ENCODE results near the gene PXDN.
"Not testable (repeated sequence)": the region's sequence is repeated elsewhere in the genome, so short reads cannot be mapped to it uniquely, and the experiment has no call there.

Gene PXDN

DNA sequence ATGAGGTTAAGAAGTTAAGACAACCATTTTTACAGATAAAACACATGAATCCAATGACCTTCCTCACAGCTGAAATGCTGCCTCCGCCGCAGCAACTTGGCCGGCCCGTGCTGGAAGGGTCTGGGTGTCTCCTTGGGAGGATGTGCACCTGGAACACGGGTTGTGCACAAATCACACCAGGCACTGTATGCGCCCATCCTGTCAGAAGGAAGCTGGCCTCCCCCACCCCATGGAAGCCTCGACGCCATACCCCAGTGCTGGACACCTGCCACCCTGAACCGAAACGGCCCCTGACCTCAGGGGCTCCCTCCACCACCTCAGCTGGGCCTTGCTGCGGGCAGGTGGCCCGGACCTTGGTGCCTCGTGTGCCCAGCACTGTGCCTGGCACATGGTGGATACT, 111.8 kb downstream of the PXDN start:
- no peaks in the 10 kb centered on the region for H3K9me3 Mint-ChIP-seq
- no peak for DNase-seq (ENCODE audit: low spot score in 2 of 2)
- ATAC-seq (ENCODE audit: low read depth) = no peak

DNA sequence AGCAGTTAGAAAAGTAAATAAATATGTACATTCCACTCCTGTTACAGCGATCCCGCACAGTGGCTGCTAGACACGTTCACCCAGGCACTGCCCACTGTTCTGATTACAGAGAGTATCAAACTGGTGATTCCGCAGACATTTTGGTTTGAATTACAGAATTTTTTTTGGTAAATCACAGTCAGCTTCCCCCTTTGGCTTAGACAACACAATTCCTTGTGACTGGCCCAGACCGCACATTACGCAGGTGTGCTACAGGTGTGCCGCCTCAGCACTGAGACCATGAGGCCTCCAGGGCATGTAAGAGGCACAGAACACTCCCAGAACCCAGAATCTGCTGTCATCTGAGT, 112.3 kb downstream of the PXDN start:
- no peaks in the 10 kb centered on the region for H3K27me3 Mint-ChIP-seq
- no peaks in the 10 kb centered on the region for H3K4me1 Mint-ChIP-seq
- H3K9me3 Mint-ChIP-seq = no peaks in the 10 kb centered on the region
- H3K36me3 Mint-ChIP-seq = no peaks in the 10 kb centered on the region
- no peak overlapping the region for H3K4me3 Mint-ChIP-seq
- no peak overlapping the region for H3K27ac Mint-ChIP-seq
- no peak for ATAC-seq (ENCODE audit: low read depth)
- DNase-seq (ENCODE audit: low spot score in 2 of 2) = no peak

More for the DNA sequence above, 111.8 kb downstream of the PXDN start:
- Mint-ChIP-seq H3K4me3 (no peak overlapping the region), H3K27me3 (peaks cover 3% of the 10 kb centered on the region), H3K27ac (no peak overlapping the region), H3K4me1 (no peaks in the 10 kb centered on the region), H3K36me3 (no peaks in the 10 kb centered on the region)

DNA sequence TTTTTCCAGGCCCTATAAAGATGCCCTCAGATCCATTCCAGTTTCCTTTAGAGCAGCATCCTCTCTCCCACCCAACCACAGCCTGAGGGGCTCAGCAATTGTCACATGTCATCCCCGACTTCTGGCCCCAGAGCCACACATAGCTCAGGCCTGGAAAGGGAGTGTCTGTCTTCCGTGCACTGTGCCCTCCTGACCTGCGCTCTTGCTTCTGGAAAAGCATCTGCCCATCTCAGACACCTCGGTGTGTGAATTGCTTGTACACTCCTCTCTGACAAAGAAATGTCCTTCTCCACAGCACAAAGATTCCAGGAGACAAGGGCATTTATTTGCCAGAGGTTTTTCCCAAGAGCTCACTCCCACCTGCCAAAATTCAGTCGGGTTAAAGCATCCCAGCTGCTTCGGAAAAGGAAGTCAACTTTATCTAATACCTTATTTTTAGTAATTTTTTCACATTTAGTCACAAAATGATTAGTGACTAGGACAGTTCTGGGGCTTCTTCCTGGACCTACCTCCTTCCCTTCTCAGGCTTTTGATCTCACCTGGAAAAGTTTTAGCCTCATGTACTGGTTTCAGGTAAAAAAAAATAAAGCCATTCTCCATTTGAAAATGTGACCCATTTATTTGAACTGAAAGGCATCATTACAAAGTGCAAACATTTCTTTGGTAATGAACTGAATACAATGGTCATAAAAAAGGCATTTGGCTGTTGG, 112.9 kb downstream of the PXDN start:
- DNase-seq (ENCODE audit: low spot score in 2 of 2) = no peak
- Mint-ChIP-seq H3K9me3 (no peaks in the 10 kb centered on the region), H3K27me3 (no peaks in the 10 kb centered on the region), H3K27ac (no peak overlapping the region), H3K4me1 (no peaks in the 10 kb centered on the region), H3K4me3 (no peak overlapping the region), H3K36me3 (no peaks in the 10 kb centered on the region)
- no peak for ATAC-seq (ENCODE audit: low read depth)

DNA sequence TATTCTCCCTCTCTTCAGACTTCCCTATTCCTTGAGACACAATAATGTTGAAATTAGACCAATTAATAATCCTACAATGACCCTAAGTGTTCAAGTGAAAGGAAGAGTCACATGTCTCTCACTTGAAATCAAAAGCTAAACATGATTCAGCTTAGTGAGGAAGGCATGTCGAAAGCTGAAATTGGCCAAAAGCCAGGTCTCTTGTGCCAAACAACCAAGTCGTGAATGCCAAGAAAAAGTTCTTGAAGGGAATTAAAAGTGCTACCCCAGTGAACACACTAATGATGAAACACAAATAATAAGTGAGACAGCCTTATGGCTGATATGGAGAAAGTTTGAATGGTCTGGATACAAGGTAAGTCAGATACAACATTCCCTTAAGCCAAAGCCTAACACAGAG, 115.4 kb downstream of the PXDN start:
- H3K4me3 Mint-ChIP-seq = no peak overlapping the region
- DNase-seq (ENCODE audit: low spot score in 2 of 2) = no peak

DNA sequence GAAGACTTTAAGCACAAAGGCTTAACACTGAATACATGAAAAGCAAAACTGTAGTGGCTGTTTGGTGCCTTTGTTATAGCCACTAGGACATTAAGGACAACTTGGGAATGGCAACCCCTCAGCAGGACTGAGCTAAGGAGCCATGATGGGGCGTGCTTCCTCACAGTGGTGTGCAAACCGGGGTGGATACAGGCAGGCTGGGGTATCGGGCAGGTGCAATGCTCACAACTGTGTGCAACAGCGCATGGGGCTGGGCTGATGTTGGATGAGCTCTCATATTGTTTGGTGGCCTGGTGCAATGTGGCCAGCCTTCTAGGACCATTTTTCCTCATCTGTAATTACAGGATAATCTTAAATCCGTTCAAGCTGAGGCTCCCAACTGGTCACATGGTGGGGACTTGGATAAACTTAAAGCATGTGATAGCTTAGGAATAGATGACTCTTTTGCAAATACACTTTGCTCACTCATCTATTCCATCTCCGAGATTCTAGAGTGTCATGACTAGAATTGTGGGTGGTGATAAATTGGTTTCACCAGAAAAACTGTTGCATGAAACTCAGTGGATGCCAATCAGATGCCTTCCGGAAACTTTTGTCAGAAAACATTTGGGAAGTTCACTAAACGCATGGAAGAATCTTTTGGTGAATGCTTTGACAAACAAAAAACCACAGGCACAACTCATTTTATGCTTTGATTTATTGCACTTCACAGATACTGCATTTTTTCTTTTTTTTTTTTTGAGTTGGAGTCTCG, 116.5 kb downstream of the PXDN start:
- Mint-ChIP-seq H3K4me1 (no peaks in the 10 kb centered on the region), H3K4me3 (no peak overlapping the region), H3K27me3 (peaks cover 2% of the 10 kb centered on the region), H3K9me3 (peaks cover 2% of the 10 kb centered on the region), H3K27ac (no peak overlapping the region), H3K36me3 (no peaks in the 10 kb centered on the region)
- DNase-seq (ENCODE audit: low spot score in 2 of 2) (no peak), ATAC-seq (ENCODE audit: low read depth) (no peak)

More for the DNA sequence above, 115.4 kb downstream of the PXDN start:
- Mint-ChIP-seq H3K27ac (no peak overlapping the region), H3K4me1 (no peaks in the 10 kb centered on the region), H3K36me3 (no peaks in the 10 kb centered on the region), H3K9me3 (no peaks in the 10 kb centered on the region), H3K27me3 (no peaks in the 10 kb centered on the region)
- ATAC-seq (ENCODE audit: low read depth) = no peak

DNA sequence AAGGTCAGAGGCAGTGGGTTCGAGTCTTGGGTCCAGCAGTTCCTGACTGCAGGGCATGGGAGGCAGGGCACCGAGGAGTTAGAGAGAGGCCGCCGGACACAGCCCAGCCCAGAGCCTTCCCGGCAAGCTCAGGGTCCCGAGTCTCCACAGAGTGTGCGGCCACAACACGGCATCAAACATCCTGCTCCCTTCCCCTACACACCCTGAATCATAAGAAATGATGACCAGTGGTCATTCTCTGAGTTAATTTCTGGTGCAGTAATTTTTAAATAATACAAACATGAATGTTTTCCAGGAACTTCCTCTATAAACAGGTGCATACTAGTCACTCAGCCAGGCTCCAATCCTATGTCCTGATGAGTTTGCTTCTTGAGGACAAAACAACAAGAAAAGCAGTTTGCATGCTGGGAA, 118.0 kb downstream of the PXDN start:
- Mint-ChIP-seq H3K4me3 (no peak overlapping the region), H3K27ac (no peak overlapping the region), H3K9me3 (peaks cover 2% of the 10 kb centered on the region), H3K36me3 (no peaks in the 10 kb centered on the region), H3K4me1 (no peaks in the 10 kb centered on the region), H3K27me3 (peaks cover 2% of the 10 kb centered on the region)
- DNase-seq (ENCODE audit: low spot score in 2 of 2) (no peak), ATAC-seq (ENCODE audit: low read depth) (no peak)

DNA sequence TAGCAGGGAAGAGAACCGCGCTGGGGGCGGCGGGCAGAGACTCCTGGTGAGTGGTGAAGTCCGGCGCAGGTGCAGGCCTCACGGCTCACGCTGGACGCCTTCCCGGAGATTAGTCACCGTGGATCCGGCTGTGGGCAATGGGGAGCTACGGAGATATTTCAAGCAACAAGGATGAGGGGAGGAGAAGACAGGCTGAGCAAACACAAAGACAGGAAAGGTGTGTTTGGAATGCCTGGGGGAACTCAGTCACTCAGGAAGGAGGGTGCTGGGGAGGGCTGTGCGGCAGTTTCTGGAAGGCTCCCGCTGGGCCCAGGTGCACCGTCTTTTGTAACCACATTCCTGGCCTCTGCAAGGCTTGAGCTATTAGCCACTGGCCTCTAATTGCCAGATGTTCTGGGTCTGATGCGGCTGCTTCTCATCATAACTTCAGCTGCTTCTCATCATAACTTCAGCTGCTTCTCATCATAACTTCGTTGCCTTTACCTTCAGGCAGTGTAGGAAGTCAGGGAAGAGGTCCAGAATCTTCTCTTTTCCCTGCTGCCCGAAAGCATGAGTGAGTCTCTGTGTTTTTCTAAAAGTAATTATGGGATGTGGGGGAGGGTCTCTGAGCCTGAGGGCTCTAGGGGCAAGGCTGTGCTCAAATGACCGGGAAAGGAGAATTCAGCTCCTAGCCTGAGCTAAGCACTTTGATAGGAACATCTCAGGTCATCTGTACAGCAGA, 118.9 kb downstream of the PXDN start:
- Mint-ChIP-seq H3K27ac (no peak overlapping the region), H3K9me3 (peaks cover 5% of the 10 kb centered on the region), H3K27me3 (peaks cover 2% of the 10 kb centered on the region), H3K4me3 (no peak overlapping the region), H3K36me3 (no peaks in the 10 kb centered on the region), H3K4me1 (no peaks in the 10 kb centered on the region)
- no peak for DNase-seq (ENCODE audit: low spot score in 2 of 2)
- no peak for ATAC-seq (ENCODE audit: low read depth)

DNA sequence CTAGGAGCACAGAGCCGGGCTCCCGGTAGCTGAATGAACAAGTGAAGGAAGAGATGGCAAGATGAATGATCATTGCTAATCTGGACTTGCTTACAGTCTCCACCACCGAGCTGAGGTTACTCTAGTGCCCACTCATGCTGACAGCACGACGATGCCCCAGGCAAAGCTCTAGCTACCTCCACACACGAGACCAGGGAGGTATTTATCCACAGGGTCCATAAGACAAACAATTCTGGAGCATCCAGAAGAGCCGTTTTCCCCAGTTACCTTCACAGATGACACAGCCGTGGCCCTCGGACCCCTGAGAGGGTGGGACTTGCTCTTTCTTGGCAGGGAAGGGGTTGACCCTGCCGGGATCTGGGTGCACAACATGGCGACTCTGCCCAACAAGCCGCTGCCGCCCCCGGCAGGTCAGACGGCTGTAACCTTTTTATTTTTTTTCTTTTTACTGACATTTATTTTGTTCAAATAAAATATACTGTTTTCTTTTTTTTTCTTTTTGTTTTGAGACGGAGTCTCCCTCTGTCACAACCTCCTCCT, 120.3 kb downstream of the PXDN start:
- ATAC-seq (ENCODE audit: low read depth) = no peak

DNA sequence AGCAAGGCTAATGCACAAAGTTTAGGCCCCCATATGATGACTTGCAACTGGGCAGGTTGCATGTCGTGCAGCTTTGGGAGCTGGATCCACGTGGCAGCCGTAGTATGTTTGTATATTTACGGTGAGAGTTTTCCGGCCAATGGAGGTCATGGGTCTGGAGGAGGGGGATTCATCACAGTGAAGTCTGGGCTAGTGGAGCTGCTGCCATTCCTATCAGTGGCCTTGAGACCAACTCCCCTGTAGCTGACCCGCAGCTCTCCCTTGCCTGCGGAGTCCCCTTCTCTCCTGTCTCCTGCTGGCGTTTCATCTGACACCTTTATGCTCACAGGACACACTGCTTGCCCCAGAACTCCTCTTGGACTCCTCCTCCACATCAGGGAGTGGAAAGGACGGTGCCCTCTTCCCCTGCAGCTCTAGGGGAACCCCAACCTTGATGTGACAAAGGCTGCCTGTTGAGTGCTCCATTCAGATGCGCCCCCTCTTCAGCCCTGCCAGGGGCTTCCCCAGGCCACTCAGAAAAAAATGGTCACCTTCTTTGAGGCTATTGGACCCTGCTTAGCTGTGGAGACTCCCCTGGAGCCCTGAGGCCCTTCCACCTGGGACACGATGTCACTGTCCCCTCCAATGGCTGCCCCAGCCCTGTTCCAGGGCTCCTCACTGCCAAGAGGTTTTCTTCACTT, 121.7 kb downstream of the PXDN start:
- no peak for ATAC-seq (ENCODE audit: low read depth)

More for the DNA sequence above, 120.3 kb downstream of the PXDN start:
- DNase-seq (ENCODE audit: low spot score in 2 of 2) = no peak
- Mint-ChIP-seq H3K27me3 (peaks cover 2% of the 10 kb centered on the region), H3K4me3 (no peak overlapping the region), H3K36me3 (no peaks in the 10 kb centered on the region), H3K9me3 (peaks cover 5% of the 10 kb centered on the region), H3K27ac (no peak overlapping the region), H3K4me1 (no peaks in the 10 kb centered on the region)

DNA sequence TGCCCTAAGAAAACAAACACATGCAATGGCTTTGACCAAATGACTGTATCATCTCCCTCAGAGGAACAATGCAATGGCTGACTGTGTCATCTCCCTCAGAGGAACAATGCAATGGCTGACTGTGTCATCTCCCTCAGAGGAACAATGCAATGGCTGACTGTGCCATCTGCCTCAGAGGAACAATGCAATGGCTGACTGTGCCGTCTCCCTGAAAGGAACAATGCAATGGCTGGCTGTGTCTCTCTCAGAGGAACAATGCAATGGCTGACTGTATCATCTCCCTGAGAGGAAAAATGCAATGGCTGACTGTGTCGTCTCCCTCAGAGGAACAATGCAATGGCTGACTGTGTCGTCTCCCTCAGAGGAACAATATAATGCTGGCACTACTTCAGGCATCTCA, 122.3 kb downstream of the PXDN start:
- not testable (repeated sequence) for H3K9me3 Mint-ChIP-seq; ATAC-seq (ENCODE audit: low read depth); H3K4me1 Mint-ChIP-seq; H3K36me3 Mint-ChIP-seq; H3K4me3 Mint-ChIP-seq; H3K27ac Mint-ChIP-seq; H3K27me3 Mint-ChIP-seq; DNase-seq (ENCODE audit: low spot score in 2 of 2)

More for the DNA sequence above, 121.7 kb downstream of the PXDN start:
- Mint-ChIP-seq H3K9me3 (peaks cover 5% of the 10 kb centered on the region), H3K4me1 (no peaks in the 10 kb centered on the region), H3K27me3 (peaks cover 2% of the 10 kb centered on the region), H3K27ac (no peak overlapping the region), H3K4me3 (no peak overlapping the region), H3K36me3 (no peaks in the 10 kb centered on the region)
- no peak for DNase-seq (ENCODE audit: low spot score in 2 of 2)

DNA sequence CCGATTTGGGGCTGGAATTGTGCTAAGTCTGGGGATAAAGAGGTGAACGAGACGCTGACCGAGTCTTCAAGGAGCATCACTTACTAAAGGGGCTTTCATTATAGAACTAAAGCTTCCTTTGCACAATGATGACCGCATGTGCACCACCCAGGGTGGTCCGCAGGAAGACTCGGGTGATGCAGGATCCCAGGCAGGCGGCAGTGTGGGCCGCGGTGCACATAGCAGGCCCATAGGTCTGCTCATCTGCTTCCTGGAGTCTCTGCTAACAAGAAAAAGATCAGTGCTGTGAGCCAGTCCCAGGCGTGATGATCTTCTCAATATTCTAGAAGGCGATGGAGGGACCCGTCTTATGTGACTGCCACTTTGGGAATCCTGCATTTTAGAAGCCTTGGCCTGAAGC, 122.8 kb downstream of the PXDN start:
- H3K36me3 Mint-ChIP-seq = no peaks in the 10 kb centered on the region

DNA sequence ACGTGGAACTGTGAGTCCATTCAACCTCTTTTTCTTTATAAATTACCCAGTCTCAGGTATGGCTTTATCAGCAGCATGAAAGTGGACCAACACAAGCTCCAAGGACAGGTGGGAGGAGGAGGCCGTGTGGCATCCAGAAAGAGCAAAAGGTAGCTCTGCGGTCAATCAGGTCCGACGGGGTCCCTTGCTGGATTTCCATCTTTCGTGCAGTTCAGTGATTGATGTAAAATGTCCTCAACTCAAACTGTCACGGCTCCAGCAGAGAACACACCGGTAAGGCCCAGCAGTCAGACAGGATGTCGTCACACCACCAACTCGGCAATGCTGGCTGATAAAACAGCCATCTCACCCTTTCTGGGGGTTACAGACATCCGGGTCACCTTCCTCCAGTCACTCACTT, 123.3 kb downstream of the PXDN start:
- no peaks in the 10 kb centered on the region for H3K4me1 Mint-ChIP-seq
- peaks cover 7% of the 10 kb centered on the region for H3K9me3 Mint-ChIP-seq
- no peak for ATAC-seq (ENCODE audit: low read depth)
- peaks cover 5% of the 10 kb centered on the region for H3K27me3 Mint-ChIP-seq
- no peak for DNase-seq (ENCODE audit: low spot score in 2 of 2)
- no peak overlapping the region for H3K4me3 Mint-ChIP-seq
- H3K27ac Mint-ChIP-seq = no peak overlapping the region
- H3K36me3 Mint-ChIP-seq = no peaks in the 10 kb centered on the region

More for the DNA sequence above, 122.8 kb downstream of the PXDN start:
- Mint-ChIP-seq H3K4me3 (no peak overlapping the region), H3K27ac (no peak overlapping the region), H3K4me1 (no peaks in the 10 kb centered on the region), H3K27me3 (peaks cover 5% of the 10 kb centered on the region), H3K9me3 (peaks cover 7% of the 10 kb centered on the region)
- ATAC-seq (ENCODE audit: low read depth) (no peak), DNase-seq (ENCODE audit: low spot score in 2 of 2) (no peak)

DNA sequence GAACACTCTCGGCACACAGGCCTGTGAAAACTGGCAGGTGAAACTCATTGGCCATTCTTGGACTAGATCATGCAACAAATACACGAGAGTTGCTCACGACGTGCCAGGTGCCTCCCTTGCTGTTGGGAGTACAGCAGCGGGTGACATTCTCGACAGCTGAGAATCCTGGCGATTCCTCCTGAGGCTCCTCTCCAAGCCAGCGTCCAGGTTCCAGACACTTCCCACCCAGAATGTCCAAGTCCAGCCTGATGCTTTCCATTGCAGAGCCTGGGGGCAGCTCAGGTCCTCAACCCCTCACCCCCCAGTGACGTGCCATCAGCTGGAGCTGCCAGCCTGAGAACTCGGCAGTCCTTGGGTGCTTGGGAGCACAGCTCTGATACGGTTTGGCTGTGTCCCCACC, 124.2 kb downstream of the PXDN start:
- ATAC-seq (ENCODE audit: low read depth) (no peak), DNase-seq (ENCODE audit: low spot score in 2 of 2) (no peak)
- Mint-ChIP-seq H3K27ac (no peak overlapping the region), H3K4me3 (no peak overlapping the region), H3K36me3 (no peaks in the 10 kb centered on the region), H3K9me3 (peaks cover 9% of the 10 kb centered on the region), H3K27me3 (peaks cover 5% of the 10 kb centered on the region), H3K4me1 (peaks cover 4% of the 10 kb centered on the region)

DNA sequence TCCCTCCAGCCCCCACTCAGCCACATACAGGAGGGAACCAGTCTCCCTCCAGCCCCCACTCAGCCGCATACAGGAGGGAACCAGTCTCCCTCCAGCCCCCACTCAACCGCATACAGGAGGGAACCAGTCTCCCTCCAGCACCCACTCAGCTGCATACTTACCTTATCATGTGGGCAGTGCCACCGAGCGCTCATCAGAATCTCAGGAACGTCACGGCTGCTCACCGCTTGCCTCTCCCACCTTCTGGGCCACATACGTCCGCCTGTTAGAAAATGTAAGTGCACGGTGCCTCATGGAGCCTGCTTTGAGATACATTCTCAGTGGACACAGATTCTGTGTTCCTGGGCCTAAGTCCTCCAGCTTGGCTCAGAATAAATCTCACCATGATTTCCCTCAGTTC, 124.8 kb downstream of the PXDN start:
- peaks cover 7% of the 10 kb centered on the region for H3K4me1 Mint-ChIP-seq
- H3K27ac Mint-ChIP-seq = no peak overlapping the region
- peaks cover 9% of the 10 kb centered on the region for H3K9me3 Mint-ChIP-seq
- peaks cover 5% of the 10 kb centered on the region for H3K27me3 Mint-ChIP-seq
- H3K36me3 Mint-ChIP-seq = no peaks in the 10 kb centered on the region
- ATAC-seq (ENCODE audit: low read depth) (no peak), DNase-seq (ENCODE audit: low spot score in 2 of 2) (no peak)
- H3K4me3 Mint-ChIP-seq = no peak overlapping the region
